ENCODE measurements around the gene WDFY4. TPM values are rescaled to one million over a fixed set of nuclear protein-coding genes. Genes with fewer than 3 reads are reported as not detected.

Gene WDFY4
- total RNA-seq, 6 experiments from 2014 or later: not detected

DNA sequence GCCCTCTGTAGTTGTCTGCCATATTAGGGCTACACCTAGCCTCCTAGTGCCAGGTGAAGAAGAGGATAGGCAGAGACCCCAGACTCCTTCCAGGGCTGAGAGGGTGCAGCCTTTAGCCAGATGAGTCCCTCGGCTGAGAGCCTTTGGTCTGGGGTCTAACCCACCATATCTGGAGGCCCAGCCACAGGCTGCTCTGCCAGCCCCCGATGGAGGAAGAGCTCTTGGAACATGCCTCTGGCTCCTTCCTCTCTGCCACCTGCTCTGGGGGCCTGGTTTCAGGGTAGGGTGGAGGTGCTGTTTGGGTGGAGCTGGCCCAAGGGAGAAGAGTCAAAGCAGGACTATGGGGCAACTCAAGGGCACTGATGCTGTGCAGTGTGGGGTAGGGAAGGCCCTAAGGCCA is 253.6 kb downstream of the WDFY4 start:
- no peaks in the 10 kb centered on the region for H3K4me1 Mint-ChIP-seq (ENCODE audit: low read depth)
- peaks cover 34% of the 10 kb centered on the region for H3K27me3 Mint-ChIP-seq (ENCODE audit: insufficient read depth)
- H3K27ac Mint-ChIP-seq: no peak overlapping the region
- H3K4me3 Mint-ChIP-seq: no peak overlapping the region
- no peak for DNase-seq
- H3K9me3 Mint-ChIP-seq: no peaks in the 10 kb centered on the region
- TF ChIP-seq, protein P1, sequence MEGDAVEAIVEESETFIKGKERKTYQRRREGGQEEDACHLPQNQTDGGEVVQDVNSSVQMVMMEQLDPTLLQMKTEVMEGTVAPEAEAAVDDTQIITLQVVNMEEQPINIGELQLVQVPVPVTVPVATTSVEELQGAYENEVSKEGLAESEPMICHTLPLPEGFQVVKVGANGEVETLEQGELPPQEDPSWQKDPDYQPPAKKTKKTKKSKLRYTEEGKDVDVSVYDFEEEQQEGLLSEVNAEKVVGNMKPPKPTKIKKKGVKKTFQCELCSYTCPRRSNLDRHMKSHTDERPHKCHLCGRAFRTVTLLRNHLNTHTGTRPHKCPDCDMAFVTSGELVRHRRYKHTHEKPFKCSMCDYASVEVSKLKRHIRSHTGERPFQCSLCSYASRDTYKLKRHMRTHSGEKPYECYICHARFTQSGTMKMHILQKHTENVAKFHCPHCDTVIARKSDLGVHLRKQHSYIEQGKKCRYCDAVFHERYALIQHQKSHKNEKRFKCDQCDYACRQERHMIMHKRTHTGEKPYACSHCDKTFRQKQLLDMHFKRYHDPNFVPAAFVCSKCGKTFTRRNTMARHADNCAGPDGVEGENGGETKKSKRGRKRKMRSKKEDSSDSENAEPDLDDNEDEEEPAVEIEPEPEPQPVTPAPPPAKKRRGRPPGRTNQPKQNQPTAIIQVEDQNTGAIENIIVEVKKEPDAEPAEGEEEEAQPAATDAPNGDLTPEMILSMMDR (IDR thresholded peaks at IDR 0.05): no peak
- no peaks in the 10 kb centered on the region for H3K36me3 Mint-ChIP-seq (ENCODE audit: low read depth)

DNA sequence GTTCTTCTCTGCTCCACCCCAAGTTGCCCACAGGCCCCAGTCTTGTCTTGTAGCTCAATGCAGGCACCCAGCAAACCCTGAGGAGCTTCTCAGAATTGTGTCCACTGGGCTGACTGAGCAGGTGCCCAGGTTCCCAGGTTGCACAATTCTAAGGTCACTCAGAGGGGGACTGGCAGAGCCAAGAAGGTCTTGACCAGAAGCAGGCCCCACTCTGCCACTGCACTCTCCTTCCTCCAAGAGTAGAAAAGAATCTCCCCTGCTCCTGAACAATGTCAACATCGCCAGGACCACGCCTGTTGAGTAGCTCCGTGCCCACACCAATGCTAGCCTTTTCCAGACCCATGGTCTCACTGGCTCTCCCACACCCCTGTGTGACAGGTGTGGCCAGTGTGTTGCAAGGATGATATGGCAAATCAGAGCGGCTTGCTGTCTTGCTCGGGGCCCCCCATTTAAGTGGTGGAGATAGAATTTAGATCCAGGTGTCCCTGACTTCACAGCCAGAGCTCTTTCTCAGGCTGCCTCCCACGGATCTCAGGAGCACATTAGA is 254.4 kb downstream of the WDFY4 start:
- H3K4me3 Mint-ChIP-seq: no peak overlapping the region
- H3K36me3 Mint-ChIP-seq (ENCODE audit: low read depth): no peaks in the 10 kb centered on the region
- TF ChIP-seq, protein P1 (IDR thresholded peaks at IDR 0.05): no peak
- no peak overlapping the region for H3K27ac Mint-ChIP-seq
- H3K4me1 Mint-ChIP-seq (ENCODE audit: low read depth): no peaks in the 10 kb centered on the region
- no peaks in the 10 kb centered on the region for H3K9me3 Mint-ChIP-seq
- DNase-seq: no peak
- peaks cover 38% of the 10 kb centered on the region for H3K27me3 Mint-ChIP-seq (ENCODE audit: insufficient read depth)

DNA sequence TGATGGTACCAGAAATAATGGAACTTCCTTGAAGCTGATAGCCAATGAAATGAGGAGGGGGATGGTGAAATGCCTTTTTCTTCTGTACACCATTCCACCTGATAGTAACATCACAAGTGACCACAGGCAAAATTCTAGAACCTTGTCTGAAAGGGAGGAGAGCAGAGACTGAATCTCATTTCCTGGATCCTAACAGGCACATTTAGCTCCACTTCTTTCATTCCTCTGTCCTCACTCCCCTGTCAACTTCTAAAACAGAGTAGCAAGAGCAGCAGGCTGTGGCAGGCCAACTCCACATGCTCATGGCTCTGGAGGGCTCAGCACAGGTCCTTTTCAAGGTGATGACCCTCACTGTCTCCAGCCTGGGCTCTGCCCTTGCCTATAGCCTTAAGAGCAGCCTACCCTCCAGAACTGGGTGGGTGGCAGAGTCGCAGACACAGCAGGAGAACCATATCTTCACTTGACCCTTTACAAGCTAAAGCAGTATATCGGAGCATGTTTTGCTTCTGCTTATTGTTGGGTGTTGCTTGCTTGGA is 255.2 kb downstream of the WDFY4 start, which contains the start of gene LRRC18:
LRRC18 (minus strand) TSS at position 51 of the 536 bp plus-strand sequence. CDS start 25,685 bp downstream, outside the sequence.
- no peaks in the 10 kb centered on the region for H3K9me3 Mint-ChIP-seq
- TF ChIP-seq, protein P1 (IDR thresholded peaks at IDR 0.05): no peak
- no peaks in the 10 kb centered on the region for H3K4me1 Mint-ChIP-seq (ENCODE audit: low read depth)
- H3K4me3 Mint-ChIP-seq: no peak within 1 kb of the TSS
- no peaks in the 10 kb centered on the region for H3K36me3 Mint-ChIP-seq (ENCODE audit: low read depth)
- H3K27me3 Mint-ChIP-seq (ENCODE audit: insufficient read depth): peaks cover 36% of the 10 kb centered on the region
- no peak for DNase-seq
- H3K27ac Mint-ChIP-seq: no peak within 1 kb of the TSS

DNA sequence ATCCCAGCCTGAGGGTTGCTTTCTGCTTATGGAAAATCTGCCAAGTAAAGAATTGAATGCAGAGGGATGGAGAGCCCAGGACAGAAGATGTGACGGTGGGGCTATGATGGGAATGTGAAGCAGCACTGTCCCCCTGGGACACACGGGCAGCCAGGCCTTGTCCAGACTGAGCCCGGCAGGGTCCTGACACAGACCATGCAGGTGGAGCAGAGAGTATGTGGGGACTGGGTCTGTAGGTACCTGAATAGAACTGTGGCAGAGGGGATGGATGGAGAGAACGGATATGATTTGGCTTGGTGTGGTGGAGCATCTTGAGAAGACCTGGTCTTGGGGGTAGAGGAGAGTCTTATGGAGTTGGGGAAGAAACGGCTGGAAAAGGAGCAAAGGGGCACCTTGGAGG is 255.7 kb downstream of the WDFY4 start:
- Mint-ChIP-seq H3K9me3 (no peaks in the 10 kb centered on the region), H3K4me3 (no peak overlapping the region), H3K4me1 (ENCODE audit: low read depth) (no peaks in the 10 kb centered on the region), H3K27me3 (ENCODE audit: insufficient read depth) (peaks cover 37% of the 10 kb centered on the region), H3K27ac (no peak overlapping the region), H3K36me3 (ENCODE audit: low read depth) (no peaks in the 10 kb centered on the region)
- TF ChIP-seq, protein P1 (IDR thresholded peaks at IDR 0.05): no peak
- no peak for DNase-seq

DNA sequence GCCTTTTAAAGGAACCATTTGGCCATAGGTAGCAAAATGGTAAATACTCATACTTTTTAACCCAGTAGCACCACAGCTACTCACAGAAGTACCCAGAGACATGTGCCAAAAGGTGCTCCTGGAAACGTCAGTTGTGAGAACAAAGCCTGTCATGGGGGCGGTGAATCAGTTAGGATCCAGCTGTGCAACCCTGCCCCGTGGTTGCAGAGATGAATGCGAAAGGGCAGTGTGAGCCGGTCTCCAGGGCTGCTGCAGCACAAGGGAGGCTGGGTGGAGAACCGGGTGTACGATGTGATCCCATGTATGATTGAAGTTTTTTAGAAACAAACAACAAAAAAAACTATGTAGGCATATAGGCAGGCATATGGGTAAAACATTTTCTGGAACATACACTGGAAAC is 256.3 kb downstream of the WDFY4 start:
- no peaks in the 10 kb centered on the region for H3K4me1 Mint-ChIP-seq (ENCODE audit: low read depth)
- H3K4me3 Mint-ChIP-seq: no peak overlapping the region
- TF ChIP-seq, protein P1 (IDR thresholded peaks at IDR 0.05): no peak
- H3K9me3 Mint-ChIP-seq: no peaks in the 10 kb centered on the region
- H3K27ac Mint-ChIP-seq: no peak overlapping the region
- peaks cover 42% of the 10 kb centered on the region for H3K27me3 Mint-ChIP-seq (ENCODE audit: insufficient read depth)
- DNase-seq: no peak
- no peaks in the 10 kb centered on the region for H3K36me3 Mint-ChIP-seq (ENCODE audit: low read depth)
